HCT116 (cell line): Measurements from ENCODE around the gene CMTM8. TPM values are rescaled to one million over a fixed set of nuclear protein-coding genes. Genes with fewer than 3 reads are reported as not detected.

Experiments
- ATAC-seq: fragments of 200-7000 bp; cut with Tn5 transposase; 2 replicates; pipeline ENCODE4 v1.9.1; 2020; ENCODE audit warnings: mild to moderate bottlenecking, moderate library complexity
- BruUV-seq: library from RNA; stranded (reverse); fragments of 400-500 nt; replicated peaks from 2 replicates; lab custom pipeline; 2021; lab: Mats Ljungman, UMichigan
- CTCF ChIA-PET: fragments of 300-600 bp; sonication (Branson Sonifier 250); formaldehyde crosslinking; loops from one replicate; lab custom pipeline; 2021; ENCODE audit warnings: antibody characterized with exemption; lab: Charles Lee
- POLR2A ChIA-PET: fragments of 300-600, 350-600 bp; sonication (Branson Sonifier 250); formaldehyde crosslinking; loops from one replicate; lab custom pipeline; 2021; ENCODE audit warnings: antibody characterized with exemption; lab: Charles Lee
- RAD21 ChIA-PET, 2 experiments: fragments of 300-600 bp; sonication (Branson Sonifier 250); formaldehyde crosslinking; loops; one replicate each; lab custom pipeline; 2023; ENCODE audit warnings: low total read pairs in 2 of 2; ENCODE audit not compliant: uncharacterized antibody in 2 of 2, unreplicated experiment in 2 of 2, low non-redundant PET in 1 of 2; lab: Charles Lee
- DNase-seq: peaks from one replicate; pipeline ENCODE4 v3.0.0-alpha.2; 2010; ENCODE audit warnings: low read depth, low spot score
- H2AFZ ChIP-seq: fragments of 200-600 bp; shearing (Covaris generic), sonication (generic); 2 replicates; pipeline ENCODE4 v1.6.1; 2017; ENCODE audit warnings: low read depth, mixed run types, mixed read lengths, antibody characterized with exemption, low read length; ENCODE audit not compliant: poor library complexity, severe bottlenecking
- H3K27ac ChIP-seq: 2 replicates; pipeline ENCODE4 v1.5.1; 2012; ENCODE audit warnings: low read depth, low read length
- H3K27me3 ChIP-seq: fragments of 200-600 bp; sonication (generic); 2 replicates; pipeline ENCODE4 v1.6.1; 2016; ENCODE audit warnings: mixed run types, low read length, mixed read lengths; ENCODE audit not compliant: insufficient read depth
- H3K36me3 ChIP-seq, 2 experiments: fragments of 200-500 bp in 1 of 2; fragments of 200-600 bp in 1 of 2; sonication (Bioruptor generic) in 1 of 2; sonication (generic) in 1 of 2; 2 replicates each; pipeline versions ENCODE4 v1.5.1 to v1.6.1; 2014 to 2016; ENCODE audit warnings: low read length in 2 of 2, inconsistent platforms in 1 of 2, mixed read lengths in 1 of 2, mixed run types in 1 of 2; ENCODE audit not compliant: insufficient read depth in 2 of 2, control insufficient read depth in 1 of 2
- H3K4me1 ChIP-seq, 2 experiments: fragments of 200-600 bp in 1 of 2; sonication (generic) in 1 of 2; 2 replicates each; pipeline versions ENCODE4 v1.5.1 to v1.6.1; 2012 to 2017; ENCODE audit warnings: low read length in 2 of 2, inconsistent platforms in 1 of 2, mild to moderate bottlenecking in 1 of 2, mixed read lengths in 1 of 2, mixed run types in 1 of 2, moderate library complexity in 1 of 2; ENCODE audit not compliant: insufficient read depth in 2 of 2, control insufficient read depth in 1 of 2
- H3K4me2 ChIP-seq: fragments of 200-600 bp; sonication (generic); 2 replicates; pipeline ENCODE4 v1.6.1; 2017; ENCODE audit warnings: mixed run types, low read length, mixed read lengths
- H3K4me3 ChIP-seq, 2 experiments: fragments of 200-600 bp in 1 of 2; sonication (generic) in 1 of 2; replicated peaks in 1 of 2; 2 replicates each; pipeline ENCODE4 v1.5.1; 2011 to 2016; ENCODE audit warnings: low read length in 2 of 2, control low read depth in 1 of 2, low read depth in 1 of 2, mild to moderate bottlenecking in 1 of 2, mixed read lengths in 1 of 2, mixed run types in 1 of 2
- H3K79me2 ChIP-seq: fragments of 200-600 bp; sonication (generic); 2 replicates; pipeline ENCODE4 v1.6.1; 2017; ENCODE audit warnings: mild to moderate bottlenecking, mixed run types, low read length, moderate library complexity, mixed read lengths; ENCODE audit not compliant: insufficient read depth
- H3K9ac ChIP-seq: fragments of 200-600 bp; sonication (generic); 2 replicates; pipeline ENCODE4 v1.6.1; 2016; ENCODE audit warnings: low read length, mixed read lengths
- H3K9me2 ChIP-seq: fragments of 200-600 bp; sonication (generic), shearing (Covaris generic); 2 replicates; pipeline ENCODE4 v1.6.1; 2017; ENCODE audit warnings: mixed run types, mild to moderate bottlenecking, moderate library complexity; ENCODE audit not compliant: insufficient read depth
- H3K9me3 ChIP-seq, 2 experiments: fragments of 200-500 bp in 1 of 2; fragments of 200-600 bp in 1 of 2; sonication (Bioruptor generic) in 1 of 2; sonication (generic) in 1 of 2; 2 replicates each; pipeline ENCODE4 v1.6.1; 2014 to 2017; ENCODE audit warnings: low read length in 2 of 2, mixed read lengths in 2 of 2, inconsistent platforms in 1 of 2, low read depth in 1 of 2, mild to moderate bottlenecking in 1 of 2, mixed run types in 1 of 2, moderate library complexity in 1 of 2; ENCODE audit not compliant: control insufficient read depth in 1 of 2, insufficient read depth in 1 of 2
- H4K20me1 ChIP-seq: fragments of 200-600 bp; sonication (generic), shearing (Covaris generic); 2 replicates; pipeline ENCODE4 v1.6.1; 2017; ENCODE audit warnings: mixed run types, mild to moderate bottlenecking, moderate library complexity; ENCODE audit not compliant: insufficient read depth
- CBX3 ChIP-seq: IDR thresholded peaks from 2 replicates; pipeline ENCODE4 v1.6.1; 2012; ENCODE audit warnings: low read depth
- CEBPB ChIP-seq: IDR thresholded peaks from 2 replicates; pipeline ENCODE4 v1.6.1; 2012; ENCODE audit warnings: low read depth
- EZH2 ChIP-seq: fragments of 200-600 bp; sonication (generic); IDR thresholded peaks from 2 replicates; pipeline ENCODE4 v1.6.1; 2017; ENCODE audit warnings: antibody characterized with exemption, mixed run types
- EZH2phosphoT487 ChIP-seq: fragments of 200-600 bp; IDR thresholded peaks from 2 replicates; pipeline ENCODE4 v1.6.1; 2018; ENCODE audit warnings: antibody characterized with exemption, borderline replicate concordance
- JUND ChIP-seq: IDR thresholded peaks from 2 replicates; pipeline ENCODE4 v1.6.1; 2012
- POLR2AphosphoS5 ChIP-seq: IDR thresholded peaks from 2 replicates; pipeline ENCODE4 v1.6.1; 2011; ENCODE audit warnings: mild to moderate bottlenecking, low read depth, low read length, moderate library complexity
- SP1 ChIP-seq: IDR thresholded peaks from 2 replicates; pipeline ENCODE4 v1.6.1; 2012; ENCODE audit warnings: low read depth
- SRF ChIP-seq: IDR thresholded peaks from 2 replicates; pipeline ENCODE4 v1.6.1; 2012; ENCODE audit warnings: low read depth
- TCF7L2 ChIP-seq: IDR thresholded peaks from 2 replicates; pipeline ENCODE4 v1.7.0; 2011; ENCODE audit warnings: borderline replicate concordance, inconsistent platforms; ENCODE audit not compliant: insufficient read depth, insufficient read length; ENCODE audit errors: extremely low read depth
- YY1 ChIP-seq: IDR thresholded peaks from 2 replicates; pipeline ENCODE4 v1.6.1; 2011; ENCODE audit warnings: low read length, low read depth, moderate library complexity, mild to moderate bottlenecking; ENCODE audit not compliant: insufficient replicate concordance; ENCODE audit errors: extremely low read depth
- intact Hi-C: fragments of 100-400 bp; cut with micrococcal nuclease; formaldehyde crosslinking; loops from 2 replicates; pipeline ENCODE4 v1.10.0; 2022
- total RNA-seq: library from RNA; stranded (reverse); gene quantifications from one replicate; pipeline ENCODE4 v1.2.1, GENCODE V29; 2021; ENCODE audit not compliant: unreplicated experiment
- TF ChIP-seq, protein P1 (sequence below): IDR thresholded peaks from 2 replicates; pipeline ENCODE4 v1.6.1; 2012
- TF ChIP-seq, protein P2 (sequence below), 3 experiments: fragments of 200-600 bp in 1 of 3; sonication (generic) in 1 of 3; IDR thresholded peaks in 2 of 3; conservative IDR thresholded peaks in 1 of 3; 2 replicates each; pipeline ENCODE4 v1.5.1; 2012 to 2017; ENCODE audit warnings: low read depth in 2 of 3, low read length in 2 of 3, antibody characterized with exemption in 1 of 3, borderline replicate concordance in 1 of 3, control low read depth in 1 of 3, mild to moderate bottlenecking in 1 of 3, mixed read lengths in 1 of 3, mixed run types in 1 of 3, moderate library complexity in 1 of 3; ENCODE audit not compliant: insufficient read depth in 1 of 3
- TF ChIP-seq, protein P3 (sequence below): IDR thresholded peaks from 2 replicates; pipeline ENCODE4 v1.6.1; 2012; ENCODE audit warnings: low read depth
- TF ChIP-seq, protein P4 (sequence below): IDR thresholded peaks from 2 replicates; pipeline ENCODE4 v1.6.1; 2011; ENCODE audit warnings: mild to moderate bottlenecking, low read length, moderate library complexity; ENCODE audit not compliant: insufficient replicate concordance; ENCODE audit errors: extremely low read depth

CMTM8 gene
- total RNA-seq, 1 experiment from 2014 or later = 19.4 TPM

DNA sequence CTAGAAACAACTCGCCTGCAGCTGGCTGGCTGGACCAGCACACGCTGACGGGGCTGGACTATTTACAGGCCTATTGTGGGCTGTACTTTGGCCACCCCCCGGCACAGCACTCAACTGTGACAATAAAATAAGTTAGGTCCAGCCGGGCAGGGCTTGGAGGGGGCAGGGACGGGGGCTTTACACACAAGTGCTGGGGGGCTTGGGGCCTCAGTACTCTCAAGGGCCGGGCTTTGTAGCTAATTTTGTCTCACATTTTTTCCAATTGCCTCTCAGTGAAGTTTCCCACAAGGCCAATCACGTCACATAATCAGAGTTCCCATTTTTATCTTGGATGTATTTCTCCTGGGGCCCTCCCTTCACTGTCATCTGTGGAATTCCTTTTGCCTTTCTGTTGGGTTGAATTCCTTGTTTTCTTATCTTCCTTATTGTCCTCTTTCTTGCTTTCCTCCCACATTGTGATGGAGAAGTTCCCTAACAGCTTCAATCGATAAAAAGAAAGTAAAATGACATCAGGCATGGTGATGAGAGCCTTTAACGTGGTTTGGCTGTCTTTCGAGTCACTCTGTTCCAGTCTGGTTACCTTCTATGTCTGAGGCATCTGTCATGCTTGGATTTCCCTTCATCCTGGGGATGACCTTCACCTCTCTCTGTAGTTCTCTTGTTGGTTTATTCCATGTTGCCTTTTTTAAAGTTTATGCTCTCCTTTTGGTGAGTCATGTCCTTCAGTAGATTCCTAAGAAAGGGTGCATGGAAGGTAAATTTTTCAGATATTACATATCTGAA, 109.1 kb downstream of the CMTM8 start:
- Histone ChIP-seq H3K9me3 (no peaks in the 10 kb centered on the region), H3K4me2 (no peak overlapping the region), H4K20me1 (no peaks in the 10 kb centered on the region), H3K79me2 (peaks cover 3% of the 10 kb centered on the region; the same call in 1 of the 2 replicates), H3K36me3 (no peaks in the 10 kb centered on the region), H3K4me3 (no peak overlapping the region), H3K27ac (no peak overlapping the region), H3K9me2 (no peaks in the 10 kb centered on the region), H3K27me3 (no peaks in the 10 kb centered on the region), H2AFZ (no peak overlapping the region), H3K9ac (no peak overlapping the region), H3K4me1 (peaks cover 0 to 5% of the 10 kb centered on the region in 2 experiments; a peak in 1 of 4 replicates)
- TF ChIP-seq SRF (no peak), CEBPB (no peak), POLR2AphosphoS5 (no peak), EZH2phosphoT487 (no peak), EZH2 (no peak), SP1 (no peak), YY1 (no peak), CBX3 (no peak), JUND (no peak), TCF7L2 (no peak)
- TF ChIP-seq, protein P1, sequence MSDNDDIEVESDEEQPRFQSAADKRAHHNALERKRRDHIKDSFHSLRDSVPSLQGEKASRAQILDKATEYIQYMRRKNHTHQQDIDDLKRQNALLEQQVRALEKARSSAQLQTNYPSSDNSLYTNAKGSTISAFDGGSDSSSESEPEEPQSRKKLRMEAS = no peak
- TF ChIP-seq, protein P2, sequence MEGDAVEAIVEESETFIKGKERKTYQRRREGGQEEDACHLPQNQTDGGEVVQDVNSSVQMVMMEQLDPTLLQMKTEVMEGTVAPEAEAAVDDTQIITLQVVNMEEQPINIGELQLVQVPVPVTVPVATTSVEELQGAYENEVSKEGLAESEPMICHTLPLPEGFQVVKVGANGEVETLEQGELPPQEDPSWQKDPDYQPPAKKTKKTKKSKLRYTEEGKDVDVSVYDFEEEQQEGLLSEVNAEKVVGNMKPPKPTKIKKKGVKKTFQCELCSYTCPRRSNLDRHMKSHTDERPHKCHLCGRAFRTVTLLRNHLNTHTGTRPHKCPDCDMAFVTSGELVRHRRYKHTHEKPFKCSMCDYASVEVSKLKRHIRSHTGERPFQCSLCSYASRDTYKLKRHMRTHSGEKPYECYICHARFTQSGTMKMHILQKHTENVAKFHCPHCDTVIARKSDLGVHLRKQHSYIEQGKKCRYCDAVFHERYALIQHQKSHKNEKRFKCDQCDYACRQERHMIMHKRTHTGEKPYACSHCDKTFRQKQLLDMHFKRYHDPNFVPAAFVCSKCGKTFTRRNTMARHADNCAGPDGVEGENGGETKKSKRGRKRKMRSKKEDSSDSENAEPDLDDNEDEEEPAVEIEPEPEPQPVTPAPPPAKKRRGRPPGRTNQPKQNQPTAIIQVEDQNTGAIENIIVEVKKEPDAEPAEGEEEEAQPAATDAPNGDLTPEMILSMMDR (IDR thresholded peaks at IDR 0.05 in 2 of 3, conservative IDR thresholded peaks at IDR 0.05 in 1 of 3; ENCODE audit: borderline replicate concordance in 1 of 3, insufficient read depth in 1 of 3, low read depth in 2 of 3, low read length in 2 of 3) = no peak
- TF ChIP-seq, protein P3, sequence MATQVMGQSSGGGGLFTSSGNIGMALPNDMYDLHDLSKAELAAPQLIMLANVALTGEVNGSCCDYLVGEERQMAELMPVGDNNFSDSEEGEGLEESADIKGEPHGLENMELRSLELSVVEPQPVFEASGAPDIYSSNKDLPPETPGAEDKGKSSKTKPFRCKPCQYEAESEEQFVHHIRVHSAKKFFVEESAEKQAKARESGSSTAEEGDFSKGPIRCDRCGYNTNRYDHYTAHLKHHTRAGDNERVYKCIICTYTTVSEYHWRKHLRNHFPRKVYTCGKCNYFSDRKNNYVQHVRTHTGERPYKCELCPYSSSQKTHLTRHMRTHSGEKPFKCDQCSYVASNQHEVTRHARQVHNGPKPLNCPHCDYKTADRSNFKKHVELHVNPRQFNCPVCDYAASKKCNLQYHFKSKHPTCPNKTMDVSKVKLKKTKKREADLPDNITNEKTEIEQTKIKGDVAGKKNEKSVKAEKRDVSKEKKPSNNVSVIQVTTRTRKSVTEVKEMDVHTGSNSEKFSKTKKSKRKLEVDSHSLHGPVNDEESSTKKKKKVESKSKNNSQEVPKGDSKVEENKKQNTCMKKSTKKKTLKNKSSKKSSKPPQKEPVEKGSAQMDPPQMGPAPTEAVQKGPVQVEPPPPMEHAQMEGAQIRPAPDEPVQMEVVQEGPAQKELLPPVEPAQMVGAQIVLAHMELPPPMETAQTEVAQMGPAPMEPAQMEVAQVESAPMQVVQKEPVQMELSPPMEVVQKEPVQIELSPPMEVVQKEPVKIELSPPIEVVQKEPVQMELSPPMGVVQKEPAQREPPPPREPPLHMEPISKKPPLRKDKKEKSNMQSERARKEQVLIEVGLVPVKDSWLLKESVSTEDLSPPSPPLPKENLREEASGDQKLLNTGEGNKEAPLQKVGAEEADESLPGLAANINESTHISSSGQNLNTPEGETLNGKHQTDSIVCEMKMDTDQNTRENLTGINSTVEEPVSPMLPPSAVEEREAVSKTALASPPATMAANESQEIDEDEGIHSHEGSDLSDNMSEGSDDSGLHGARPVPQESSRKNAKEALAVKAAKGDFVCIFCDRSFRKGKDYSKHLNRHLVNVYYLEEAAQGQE = no peak
- TF ChIP-seq, protein P4, sequence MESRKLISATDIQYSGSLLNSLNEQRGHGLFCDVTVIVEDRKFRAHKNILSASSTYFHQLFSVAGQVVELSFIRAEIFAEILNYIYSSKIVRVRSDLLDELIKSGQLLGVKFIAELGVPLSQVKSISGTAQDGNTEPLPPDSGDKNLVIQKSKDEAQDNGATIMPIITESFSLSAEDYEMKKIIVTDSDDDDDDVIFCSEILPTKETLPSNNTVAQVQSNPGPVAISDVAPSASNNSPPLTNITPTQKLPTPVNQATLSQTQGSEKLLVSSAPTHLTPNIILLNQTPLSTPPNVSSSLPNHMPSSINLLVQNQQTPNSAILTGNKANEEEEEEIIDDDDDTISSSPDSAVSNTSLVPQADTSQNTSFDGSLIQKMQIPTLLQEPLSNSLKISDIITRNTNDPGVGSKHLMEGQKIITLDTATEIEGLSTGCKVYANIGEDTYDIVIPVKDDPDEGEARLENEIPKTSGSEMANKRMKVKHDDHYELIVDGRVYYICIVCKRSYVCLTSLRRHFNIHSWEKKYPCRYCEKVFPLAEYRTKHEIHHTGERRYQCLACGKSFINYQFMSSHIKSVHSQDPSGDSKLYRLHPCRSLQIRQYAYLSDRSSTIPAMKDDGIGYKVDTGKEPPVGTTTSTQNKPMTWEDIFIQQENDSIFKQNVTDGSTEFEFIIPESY = no peak
- ChIA-PET POLR2A (no interaction called here), CTCF (no interaction called here), RAD21 (no interaction called here)
- ATAC-seq (no peak), DNase-seq (no peak)
- intact Hi-C loops = no loop called here
- no TSS peak for BruUV-seq
